ENCODE measurements around the gene ADARB2. TPM values are rescaled to one million over a fixed set of nuclear protein-coding genes. Genes with fewer than 3 reads are reported as not detected.
A peak's percentile ranks its signal among the peaks of the same experiment; 100 is the strongest.

The ADARB2 gene
- total and polyA plus RNA-seq, 10 of the 15 experiments (the other 5 are each of a cell fraction or from before 2014, with no cell fraction given), result 0.02 to 4.1 (median 0.76) TPM

DNA sequence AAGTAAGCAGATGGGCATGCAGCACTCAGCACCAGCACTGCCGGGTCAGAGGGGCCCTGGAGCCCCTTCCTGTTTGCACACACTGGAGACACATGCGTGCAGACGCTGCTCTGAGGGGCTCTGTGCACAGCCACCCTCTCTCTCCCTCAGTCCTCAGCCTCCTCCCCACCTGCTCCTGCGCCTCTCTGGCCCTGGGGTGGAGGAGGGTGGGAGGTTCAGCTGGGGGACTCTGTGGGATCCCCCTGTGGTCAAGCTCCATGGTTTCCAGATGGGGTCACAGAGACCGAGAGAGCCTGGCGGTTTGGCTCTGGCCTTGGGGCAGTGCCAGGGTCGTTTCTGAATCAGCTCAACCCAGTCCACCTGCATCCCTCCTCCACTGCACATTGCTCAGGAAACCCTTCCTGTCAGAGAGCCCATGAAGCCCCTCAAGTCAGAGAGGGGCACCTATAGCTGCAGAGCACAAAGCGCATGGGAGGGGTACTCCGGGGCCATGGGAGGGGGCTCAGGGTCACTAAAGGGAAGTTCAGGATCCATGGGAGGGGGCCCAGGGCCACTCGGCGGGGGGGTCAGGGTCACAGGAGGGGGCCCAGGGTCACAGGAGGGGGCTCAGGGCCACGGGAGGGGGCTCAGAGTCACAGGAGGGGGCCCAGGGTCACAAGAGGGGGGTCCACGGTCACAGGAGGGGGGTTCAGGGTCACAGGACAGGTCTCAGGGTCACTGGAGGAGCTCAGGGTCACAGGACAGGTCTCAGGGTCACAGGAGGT lies 161.7 kb downstream of the ADARB2 start:
- ChIA-PET SMC1A (ENCODE audit: uncharacterized antibody, unreplicated experiment) (no interaction called here), RAD21 (ENCODE audit: unreplicated experiment) (interaction anchor here (0.6 kb wide), 1 partner anchor 155 kb away, joined by 4 read pairs; no protein-coding TSS in a partner anchor), CTCF (interaction anchor here (0.8 kb wide), 1 partner anchor 154 kb away, joined by 3 read pairs; no protein-coding TSS in a partner anchor), POLR2A (no interaction called here)
- Histone ChIP-seq H3K36me3 (ENCODE audit: control insufficient read depth in 2 of 2, insufficient read depth in 2 of 2, low read length in 1 of 2) (no peaks in the 10 kb centered on the region), H3K9me3 (replicated peaks; ENCODE audit: control insufficient read depth, insufficient read depth, low read length) (no peaks in the 10 kb centered on the region), H3K9ac (ENCODE audit: control insufficient read depth, insufficient read depth, low read length) (no peak overlapping the region), H3K4me2 (ENCODE audit: control insufficient read depth, insufficient read depth) (no peak overlapping the region), H4K20me1 (ENCODE audit: control insufficient read depth, insufficient read depth) (no peaks in the 10 kb centered on the region), H3K4me3 (no peak overlapping the region), H3K4me1 (ENCODE audit: control insufficient read depth, insufficient read depth, low read length) (no peaks in the 10 kb centered on the region), H3K27ac (ENCODE audit: control insufficient read depth, insufficient read depth) (no peak overlapping the region), H2AFZ (ENCODE audit: control insufficient read depth, low read depth, low read length) (no peak overlapping the region), H3K79me2 (ENCODE audit: control insufficient read depth, insufficient read depth, low read length) (no peaks in the 10 kb centered on the region), H3K27me3 (replicated peaks in 1 of 2; ENCODE audit: control insufficient read depth in 2 of 2, insufficient read depth in 2 of 2, low read length in 1 of 2) (no peaks in the 10 kb centered on the region)
- peak; percentile 28 for ATAC-seq
- no peak for TF ChIP-seq ZNF384 (IDR thresholded peaks at IDR 0.05; ENCODE audit: borderline replicate concordance, low read depth, low read length)
- peak; percentile 61; the same call in 1 of the 2 replicates for TF ChIP-seq RUNX3 (IDR thresholded peaks at IDR 0.05; ENCODE audit: low read length)
- no peak for DNase-seq (ENCODE audit: low read depth, low spot score)
- WGBS (ENCODE audit: insufficient coverage, insufficient replicate concordance, low lambda C conversion rate, missing lambda C conversion rate), result 6% methylated on average over 10 of the region's 13 CpGs
- intact Hi-C loops (cut with micrococcal nuclease; ENCODE audit: unreplicated experiment), result no loop called here
- BruUV-seq (replicated peaks), result no TSS peak
- in situ Hi-C loops (cut with MboI), result no loop called here
- FAIRE-seq, result no peak

GRCh38 chr10:1574719-1575118 lies 162.6 kb downstream of the ADARB2 start:
- intact Hi-C loops (cut with micrococcal nuclease; ENCODE audit: unreplicated experiment) (no loop called here), in situ Hi-C loops (cut with MboI) (no loop called here)
- no peak overlapping the region for H3K4me2 ChIP-seq (ENCODE audit: control insufficient read depth, insufficient read depth)
- no peaks in the 10 kb centered on the region for H3K9me3 ChIP-seq (replicated peaks; ENCODE audit: control insufficient read depth, insufficient read depth, low read length)
- H4K20me1 ChIP-seq (ENCODE audit: control insufficient read depth, insufficient read depth), result no peaks in the 10 kb centered on the region
- ChIA-PET SMC1A (ENCODE audit: uncharacterized antibody, unreplicated experiment) (no interaction called here), POLR2A (no interaction called here), RAD21 (ENCODE audit: unreplicated experiment) (no interaction called here), CTCF (interaction anchor here (0.8 kb wide), 1 partner anchor 153 kb away, joined by 3 read pairs; no protein-coding TSS in a partner anchor)
- H3K36me3 ChIP-seq (ENCODE audit: control insufficient read depth in 2 of 2, insufficient read depth in 2 of 2, low read length in 1 of 2), result no peaks in the 10 kb centered on the region
- no peak for FAIRE-seq
- no peaks in the 10 kb centered on the region for H3K79me2 ChIP-seq (ENCODE audit: control insufficient read depth, insufficient read depth, low read length)
- no peak for ATAC-seq
- H3K4me1 ChIP-seq (ENCODE audit: control insufficient read depth, insufficient read depth, low read length), result no peaks in the 10 kb centered on the region
- H3K9ac ChIP-seq (ENCODE audit: control insufficient read depth, insufficient read depth, low read length), result no peak overlapping the region
- 0% methylated on average over 2 of the region's 2 CpGs for WGBS (ENCODE audit: insufficient coverage, insufficient replicate concordance, low lambda C conversion rate, missing lambda C conversion rate)
- no peak overlapping the region for H3K27ac ChIP-seq (ENCODE audit: control insufficient read depth, insufficient read depth)
- no TSS peak for BruUV-seq (replicated peaks)
- no peak overlapping the region for H2AFZ ChIP-seq (ENCODE audit: control insufficient read depth, low read depth, low read length)
- H3K4me3 ChIP-seq, result no peak overlapping the region
- TF ChIP-seq MEF2B (IDR thresholded peaks at IDR 0.05; ENCODE audit: partially characterized antibody, poor library complexity, severe bottlenecking), result no peak
- no peak for TF ChIP-seq POLR2A (IDR thresholded peaks at IDR 0.05; ENCODE audit: low read depth, low read length)
- no peak for TF ChIP-seq NR2C1 (IDR thresholded peaks at IDR 0.05)
- no peak for TF ChIP-seq BCL3 (IDR thresholded peaks at IDR 0.05; ENCODE audit: borderline replicate concordance, insufficient read depth, low read depth, low read length, poor library complexity, severe bottlenecking)
- no peak for TF ChIP-seq NFYB (IDR thresholded peaks at IDR 0.05; ENCODE audit: insufficient read depth, low read depth, low read length)
- no peak for TF ChIP-seq BHLHE40 (IDR thresholded peaks at IDR 0.05; ENCODE audit: borderline replicate concordance in 1 of 2, low read depth in 2 of 2, low read length in 1 of 2)
- no peak for TF ChIP-seq RBBP5 (conservative IDR thresholded peaks at IDR 0.05)
- no peak for TF ChIP-seq PML (IDR thresholded peaks at IDR 0.05; ENCODE audit: low read length)
- TF ChIP-seq, protein P1, sequence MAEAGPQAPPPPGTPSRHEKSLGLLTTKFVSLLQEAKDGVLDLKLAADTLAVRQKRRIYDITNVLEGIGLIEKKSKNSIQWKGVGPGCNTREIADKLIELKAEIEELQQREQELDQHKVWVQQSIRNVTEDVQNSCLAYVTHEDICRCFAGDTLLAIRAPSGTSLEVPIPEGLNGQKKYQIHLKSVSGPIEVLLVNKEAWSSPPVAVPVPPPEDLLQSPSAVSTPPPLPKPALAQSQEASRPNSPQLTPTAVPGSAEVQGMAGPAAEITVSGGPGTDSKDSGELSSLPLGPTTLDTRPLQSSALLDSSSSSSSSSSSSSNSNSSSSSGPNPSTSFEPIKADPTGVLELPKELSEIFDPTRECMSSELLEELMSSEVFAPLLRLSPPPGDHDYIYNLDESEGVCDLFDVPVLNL (IDR thresholded peaks at IDR 0.05; ENCODE audit: low read depth, low read length), result no peak
- no peak for TF ChIP-seq TCF3 (IDR thresholded peaks at IDR 0.05; ENCODE audit: borderline replicate concordance, insufficient read depth, low read depth, low read length)
- TF ChIP-seq WRNIP1 (IDR thresholded peaks at IDR 0.05; ENCODE audit: borderline replicate concordance, low read depth, low read length), result no peak
- TF ChIP-seq SREBF2 (IDR thresholded peaks at IDR 0.05; ENCODE audit: low read length), result no peak
- TF ChIP-seq EZH2 (IDR thresholded peaks at IDR 0.05; ENCODE audit: borderline replicate concordance, control insufficient read depth, low read depth, low read length), result no peak
- no peak for TF ChIP-seq PAX5 (IDR thresholded peaks at IDR 0.05; ENCODE audit: borderline replicate concordance, low read depth, low read length)
- no peaks in the 10 kb centered on the region for H3K27me3 ChIP-seq (replicated peaks in 1 of 2; ENCODE audit: control insufficient read depth in 2 of 2, insufficient read depth in 2 of 2, low read length in 1 of 2)
- DNase-seq (ENCODE audit: low read depth, low spot score), result no peak

Measured in GM12878 (cell line).